ENCODE results near the gene PCBP4.

Gene PCBP4

GRCh38 chr3:52007291-52007690 is 40.0 kb upstream of the PCBP4 start:
- TF ChIP-seq CTCF (IDR thresholded peaks at IDR 0.05; ENCODE audit: insufficient read depth, low read length, poor library complexity, severe bottlenecking): no peak
- no peak for TF ChIP-seq EZH2phosphoT487 (conservative IDR thresholded peaks at IDR 0.05; ENCODE audit: low read length)
- Histone ChIP-seq H2AFZ (ENCODE audit: low read depth, low read length, severe bottlenecking) (no peak overlapping the region), H3K9me3 (ENCODE audit: insufficient read depth, low read length) (no peaks in the 10 kb centered on the region), H3K27ac (ENCODE audit: low read depth, low read length) (no peak overlapping the region), H3K27me3 (ENCODE audit: low read length) (no peaks in the 10 kb centered on the region), H3F3A (ENCODE audit: insufficient read depth) (no peaks in the 10 kb centered on the region), H4K20me1 (ENCODE audit: low read depth, low read length) (no peaks in the 10 kb centered on the region), H3K4me3 (ENCODE audit: insufficient read depth, low read length, poor library complexity, severe bottlenecking) (no peak overlapping the region), H3K79me2 (ENCODE audit: insufficient read depth, low read length) (no peaks in the 10 kb centered on the region), H3K9me2 (replicated peaks; ENCODE audit: insufficient read depth, low read length) (no peaks in the 10 kb centered on the region), H3K4me2 (ENCODE audit: low read depth, low read length, poor library complexity, severe bottlenecking) (no peak overlapping the region), H3K9ac (ENCODE audit: low read length) (no peak overlapping the region), H3K36me3 (ENCODE audit: low read length) (no peaks in the 10 kb centered on the region)

GRCh38 chr3:52006820-52007133 is 39.5 kb upstream of the PCBP4 start:
- H3K9ac ChIP-seq (ENCODE audit: low read length): no peak overlapping the region
- TF ChIP-seq CTCF (IDR thresholded peaks at IDR 0.05; ENCODE audit: insufficient read depth, low read length, poor library complexity, severe bottlenecking) (no peak), EZH2phosphoT487 (conservative IDR thresholded peaks at IDR 0.05; ENCODE audit: low read length) (no peak)
- no peaks in the 10 kb centered on the region for H4K20me1 ChIP-seq (ENCODE audit: low read depth, low read length)
- H3F3A ChIP-seq (ENCODE audit: insufficient read depth): no peaks in the 10 kb centered on the region
- no peak overlapping the region for H3K27ac ChIP-seq (ENCODE audit: low read depth, low read length)
- no peaks in the 10 kb centered on the region for H3K79me2 ChIP-seq (ENCODE audit: insufficient read depth, low read length)
- H2AFZ ChIP-seq (ENCODE audit: low read depth, low read length, severe bottlenecking): no peak overlapping the region
- H3K4me2 ChIP-seq (ENCODE audit: low read depth, low read length, poor library complexity, severe bottlenecking): no peak overlapping the region
- no peaks in the 10 kb centered on the region for H3K9me2 ChIP-seq (replicated peaks; ENCODE audit: insufficient read depth, low read length)
- no peaks in the 10 kb centered on the region for H3K36me3 ChIP-seq (ENCODE audit: low read length)
- H3K27me3 ChIP-seq (ENCODE audit: low read length): no peaks in the 10 kb centered on the region
- H3K9me3 ChIP-seq (ENCODE audit: insufficient read depth, low read length): no peaks in the 10 kb centered on the region
- no peak overlapping the region for H3K4me3 ChIP-seq (ENCODE audit: insufficient read depth, low read length, poor library complexity, severe bottlenecking)

- H3K36me3 ChIP-seq (ENCODE audit: low read length): no peaks in the 10 kb centered on the region
- no peak overlapping the region for H3K4me3 ChIP-seq (ENCODE audit: insufficient read depth, low read length, poor library complexity, severe bottlenecking)
- no peaks in the 10 kb centered on the region for H4K20me1 ChIP-seq (ENCODE audit: low read depth, low read length)
- H3K27ac ChIP-seq (ENCODE audit: low read depth, low read length): no peak overlapping the region
- no peak overlapping the region for H2AFZ ChIP-seq (ENCODE audit: low read depth, low read length, severe bottlenecking)
- no peaks in the 10 kb centered on the region for H3K9me2 ChIP-seq (replicated peaks; ENCODE audit: insufficient read depth, low read length)
- no peak overlapping the region for H3K4me2 ChIP-seq (ENCODE audit: low read depth, low read length, poor library complexity, severe bottlenecking)
- TF ChIP-seq EZH2phosphoT487 (conservative IDR thresholded peaks at IDR 0.05; ENCODE audit: low read length): no peak
- TF ChIP-seq CTCF (IDR thresholded peaks at IDR 0.05; ENCODE audit: insufficient read depth, low read length, poor library complexity, severe bottlenecking): no peak
- no peaks in the 10 kb centered on the region for H3K79me2 ChIP-seq (ENCODE audit: insufficient read depth, low read length)
- no peaks in the 10 kb centered on the region for H3K9me3 ChIP-seq (ENCODE audit: insufficient read depth, low read length)
- H3K27me3 ChIP-seq (ENCODE audit: low read length): no peaks in the 10 kb centered on the region
- no peak overlapping the region for H3K9ac ChIP-seq (ENCODE audit: low read length)
- H3F3A ChIP-seq (ENCODE audit: insufficient read depth): no peaks in the 10 kb centered on the region
Observed at GRCh38 chr3:52006017-52006819, 39.0 kb upstream of the PCBP4 start.
